Parathyroid adenoma (tissue), 2 donors: ENCODE data around the gene RASSF8.

Experiments used
- H2AFZ ChIP-seq: fragments of 300-600 bp; sonication (generic); one replicate; pipeline ENCODE4 v1.7.0; 2017; ENCODE audit warnings: antibody characterized with exemption, mild to moderate bottlenecking
- H3K27ac ChIP-seq: fragments of 300-600 bp; sonication (generic); one replicate; pipeline ENCODE4 v1.7.0; 2017
- H3K27me3 ChIP-seq: fragments of 300-600 bp; sonication (generic); one replicate; pipeline ENCODE4 v1.7.0; 2017; ENCODE audit warnings: low read length; ENCODE audit not compliant: control insufficient read depth, insufficient read depth
- H3K36me3 ChIP-seq: fragments of 300-600 bp; sonication (generic); one replicate; pipeline ENCODE4 v1.7.0; 2017; ENCODE audit warnings: low read length; ENCODE audit not compliant: control insufficient read depth, insufficient read depth
- H3K4me1 ChIP-seq: fragments of 300-600 bp; sonication (generic); one replicate; pipeline ENCODE4 v1.7.0; 2017; ENCODE audit warnings: control low read depth
- H3K4me2 ChIP-seq: fragments of 300-600 bp; sonication (generic); one replicate; pipeline ENCODE4 v1.7.0; 2017; ENCODE audit warnings: low read length
- H3K4me3 ChIP-seq: fragments of 300-600 bp; sonication (generic); one replicate; pipeline ENCODE4 v1.7.0; 2017; ENCODE audit warnings: low read depth, low read length
- H3K79me2 ChIP-seq: fragments of 300-600 bp; sonication (generic); one replicate; pipeline ENCODE4 v1.7.0; 2017; ENCODE audit warnings: control low read depth
- H3K9ac ChIP-seq: fragments of 300-600 bp; sonication (generic); one replicate; pipeline ENCODE4 v1.7.0; 2017; ENCODE audit warnings: mild to moderate bottlenecking
- H3K9me3 ChIP-seq: fragments of 300-600 bp; sonication (generic); one replicate; pipeline ENCODE4 v1.7.0; 2017; ENCODE audit warnings: low read length; ENCODE audit not compliant: control insufficient read depth
- CTCF ChIP-seq: fragments of 300-600 bp; sonication (generic); IDR thresholded peaks from one replicate; pipeline ENCODE4 v1.7.0; 2017; ENCODE audit warnings: antibody characterized with exemption, mild to moderate bottlenecking
- donor health status: primary hyperparathyroidism.

Gene RASSF8

GRCh38 chr12:25926536-25926935 is 31.9 kb upstream of the RASSF8 start:
- Histone ChIP-seq H2AFZ (no peak overlapping the region), H3K4me3 (no peak overlapping the region), H3K79me2 (no peaks in the 10 kb centered on the region), H3K36me3 (no peaks in the 10 kb centered on the region), H3K9ac (no peak overlapping the region), H3K4me1 (no peaks in the 10 kb centered on the region), H3K27ac (no peak overlapping the region), H3K27me3 (no peaks in the 10 kb centered on the region), H3K4me2 (no peak overlapping the region), H3K9me3 (no peaks in the 10 kb centered on the region)
- TF ChIP-seq CTCF, result no peak

DNA sequence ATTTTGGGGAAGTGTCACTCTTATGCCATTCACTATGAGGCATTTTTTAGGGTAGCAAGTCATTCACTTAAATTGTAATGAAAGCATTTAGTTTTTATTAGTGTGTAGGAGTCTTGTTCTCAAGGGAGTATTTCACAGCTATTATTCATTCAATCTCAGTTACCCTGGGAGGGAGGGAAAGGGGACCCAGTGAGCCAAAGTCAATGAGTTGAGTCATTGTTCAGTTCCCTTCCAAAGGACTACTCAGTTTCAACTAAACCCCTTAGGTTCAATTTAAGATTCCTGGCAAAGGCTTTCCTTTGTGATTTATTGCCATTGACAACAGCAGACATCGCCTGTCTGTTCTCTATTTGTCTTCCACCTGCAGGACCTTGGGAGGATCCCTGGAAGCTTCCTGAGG is 29.3 kb upstream of the RASSF8 start:
- Histone ChIP-seq H3K79me2 (no peaks in the 10 kb centered on the region), H3K4me2 (no peak overlapping the region), H3K27me3 (no peaks in the 10 kb centered on the region), H3K27ac (no peak overlapping the region), H2AFZ (no peak overlapping the region), H3K9me3 (no peaks in the 10 kb centered on the region), H3K9ac (no peak overlapping the region), H3K36me3 (no peaks in the 10 kb centered on the region), H3K4me1 (no peaks in the 10 kb centered on the region), H3K4me3 (no peak overlapping the region)
- TF ChIP-seq CTCF, result no peak

GRCh38 chr12:25932971-25933370 is 25.5 kb upstream of the RASSF8 start:
- no peak for TF ChIP-seq CTCF
- no peak overlapping the region for H3K9ac ChIP-seq
- H3K4me1 ChIP-seq, result no peaks in the 10 kb centered on the region
- no peaks in the 10 kb centered on the region for H3K27me3 ChIP-seq
- no peak overlapping the region for H3K4me3 ChIP-seq
- H2AFZ ChIP-seq, result no peak overlapping the region
- H3K9me3 ChIP-seq, result no peaks in the 10 kb centered on the region
- no peak overlapping the region for H3K27ac ChIP-seq
- no peak overlapping the region for H3K4me2 ChIP-seq
- no peaks in the 10 kb centered on the region for H3K79me2 ChIP-seq
- no peaks in the 10 kb centered on the region for H3K36me3 ChIP-seq

DNA sequence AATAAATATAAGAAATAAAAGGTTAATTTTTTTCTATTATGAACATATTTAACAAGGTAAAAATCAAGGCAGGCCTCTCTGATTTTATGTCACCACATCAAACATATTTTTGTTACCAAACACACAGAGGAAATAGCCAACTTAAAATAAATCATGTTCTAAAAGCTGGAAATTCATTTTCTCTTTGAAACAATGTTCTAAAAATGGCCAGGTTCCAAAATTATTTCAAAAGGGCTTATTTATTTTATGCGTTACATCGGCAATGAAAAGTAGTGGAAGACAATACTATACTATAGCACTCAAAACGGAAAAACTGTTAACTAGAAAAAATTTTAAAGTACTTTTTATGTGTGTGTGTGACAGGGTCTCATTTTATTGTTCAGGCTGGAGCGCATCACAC is 24.0 kb upstream of the RASSF8 start:
- no peaks in the 10 kb centered on the region for H3K79me2 ChIP-seq
- no peak for TF ChIP-seq CTCF
- no peak overlapping the region for H3K4me3 ChIP-seq
- no peak overlapping the region for H3K9ac ChIP-seq
- H3K4me1 ChIP-seq, result no peaks in the 10 kb centered on the region
- H2AFZ ChIP-seq, result no peak overlapping the region
- no peaks in the 10 kb centered on the region for H3K9me3 ChIP-seq
- no peak overlapping the region for H3K27ac ChIP-seq
- H3K27me3 ChIP-seq, result no peaks in the 10 kb centered on the region
- no peaks in the 10 kb centered on the region for H3K36me3 ChIP-seq
- H3K4me2 ChIP-seq, result no peak overlapping the region

DNA sequence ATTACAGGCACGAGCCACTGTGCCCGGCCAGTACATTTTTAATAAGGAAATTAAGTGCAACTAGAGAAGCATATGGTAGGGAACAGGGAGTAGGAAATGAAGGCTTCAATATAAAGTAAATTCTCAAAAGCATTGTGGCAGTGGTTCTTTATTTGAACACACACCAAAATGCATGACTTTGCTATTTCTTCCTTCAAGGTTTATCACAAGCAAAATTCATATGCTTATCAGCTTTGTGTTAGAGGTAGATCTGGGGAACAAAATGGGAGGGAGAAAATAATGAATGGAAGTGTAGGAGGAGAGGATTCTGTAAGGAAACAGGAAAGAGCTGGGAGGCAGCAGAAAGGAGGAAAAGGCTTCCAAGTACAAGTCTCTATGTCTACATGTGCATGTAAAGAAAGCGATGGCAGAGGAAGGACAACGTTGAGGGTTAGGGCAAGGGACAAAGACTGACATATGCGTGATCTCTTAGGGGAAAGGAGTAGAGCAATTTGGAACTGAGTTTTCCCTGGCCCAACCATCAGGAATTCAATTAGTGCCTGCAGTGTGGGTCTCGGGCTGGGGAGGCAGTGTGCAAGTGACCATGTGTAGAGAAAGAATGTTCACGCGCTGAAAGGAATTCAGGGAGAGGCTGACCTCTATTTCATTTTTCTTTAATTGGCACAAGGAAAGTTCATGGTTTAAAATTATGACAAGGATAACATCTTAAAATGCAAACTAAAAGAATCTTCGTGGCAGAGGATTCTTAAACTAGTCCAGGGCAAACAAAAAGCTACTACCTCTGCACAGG is 22.9 kb upstream of the RASSF8 start:
- no peaks in the 10 kb centered on the region for H3K79me2 ChIP-seq
- H2AFZ ChIP-seq, result no peak overlapping the region
- no peaks in the 10 kb centered on the region for H3K9me3 ChIP-seq
- no peak overlapping the region for H3K27ac ChIP-seq
- H3K27me3 ChIP-seq, result no peaks in the 10 kb centered on the region
- no peak overlapping the region for H3K4me3 ChIP-seq
- no peak overlapping the region for H3K9ac ChIP-seq
- no peaks in the 10 kb centered on the region for H3K4me1 ChIP-seq
- H3K36me3 ChIP-seq, result no peaks in the 10 kb centered on the region
- TF ChIP-seq CTCF, result no peak
- H3K4me2 ChIP-seq, result no peak overlapping the region
